HG02981 (cell line): Measurements from ENCODE around the gene SCRT2.

ENCODE experiments used
- ATAC-seq: cut with Tn5 transposase; IDR thresholded peaks from one replicate; pipeline ENCODE4 v1.9.1; 2021; ENCODE audit warnings: mild to moderate bottlenecking, moderate library complexity; ENCODE audit not compliant: unreplicated experiment

SCRT2 gene

GRCh38 chr20:672963-673602 lies 2.5 kb downstream of the SCRT2 start:
- ATAC-seq = no peak

- ATAC-seq = no peak
Observed at GRCh38 chr20:671252-672030, 4.2 kb downstream of the SCRT2 start.

GRCh38 chr20:669573-669972 lies 6.0 kb downstream of the SCRT2 start:
- ATAC-seq = no peak

- no peak for ATAC-seq
Observed at GRCh38 chr20:668638-669037, 7.0 kb downstream of the SCRT2 start.

GRCh38 chr20:668050-668449 lies 7.6 kb downstream of the SCRT2 start:
- no peak for ATAC-seq

- ATAC-seq = no peak
Observed at GRCh38 chr20:667351-668034, 8.1 kb downstream of the SCRT2 start.

GRCh38 chr20:666877-667276 lies 8.7 kb downstream of the SCRT2 start:
- ATAC-seq = no peak

- no peak for ATAC-seq
Observed at GRCh38 chr20:665276-665675, 10.3 kb downstream of the SCRT2 start.

- ATAC-seq = no peak
Observed at GRCh38 chr20:664576-664975, 11.0 kb downstream of the SCRT2 start.

- no peak for ATAC-seq
Observed at GRCh38 chr20:664151-664550, 11.5 kb downstream of the SCRT2 start.

- no peak for ATAC-seq
Observed at GRCh38 chr20:663315-664090, 12.1 kb downstream of the SCRT2 start.

GRCh38 chr20:662277-663192 lies 13.1 kb downstream of the SCRT2 start:
- no peak for ATAC-seq

- no peak for ATAC-seq
Observed at GRCh38 chr20:661474-662270, 13.9 kb downstream of the SCRT2 start.

GRCh38 chr20:658731-659291 lies 16.8 kb downstream of the SCRT2 start:
- no peak for ATAC-seq

- ATAC-seq = no peak
Observed at GRCh38 chr20:658202-658601, 17.4 kb downstream of the SCRT2 start.

GRCh38 chr20:655726-656624 lies 19.6 kb downstream of the SCRT2 start:
- no peak for ATAC-seq

GRCh38 chr20:654417-654750 lies 21.2 kb downstream of the SCRT2 start:
- no peak for ATAC-seq
